PC-3 (cell line): ENCODE data around the gene MAD1L1. TPM values are rescaled to one million over a fixed set of nuclear protein-coding genes. Genes with fewer than 3 reads are reported as not detected.

Experiments
- ATAC-seq: fragments of 200-7000 bp; cut with Tn5 transposase; 2 replicates; pipeline ENCODE4 v1.9.1; 2020; ENCODE audit warnings: mild to moderate bottlenecking, moderate library complexity
- BruUV-seq: library from RNA; stranded (reverse); fragments of 400-500 nt; replicated peaks from 2 replicates; lab custom pipeline; 2021; lab: Mats Ljungman, UMichigan
- CTCF ChIA-PET: fragments of 300-600 bp; sonication (Branson Sonifier 250); formaldehyde crosslinking; loops from one replicate; lab custom pipeline; 2022; ENCODE audit warnings: antibody characterized with exemption; lab: Charles Lee
- POLR2A ChIA-PET: fragments of 300-600 bp; sonication (Branson Sonifier 250); formaldehyde crosslinking; loops from one replicate; lab custom pipeline; 2022; ENCODE audit warnings: antibody characterized with exemption; ENCODE audit not compliant: unreplicated experiment; lab: Charles Lee
- DNase-seq: peaks from one replicate; pipeline ENCODE4 v3.0.0-alpha.2; 2015
- H2AFZ ChIP-seq: fragments of 300-600 bp; sonication (generic); 2 replicates; pipeline ENCODE4 v1.6.0; 2016; ENCODE audit warnings: antibody characterized with exemption, low read length
- H3F3A ChIP-seq: fragments of 300-600 bp; sonication (generic); one replicate; pipeline ENCODE4 v1.6.0; 2017; ENCODE audit warnings: antibody characterized with exemption, low read length, control low read depth, mild to moderate bottlenecking; ENCODE audit not compliant: unreplicated experiment
- H3K27ac ChIP-seq: fragments of 300-600 bp; sonication (generic); 2 replicates; pipeline ENCODE4 v1.5.1; 2016; ENCODE audit warnings: mild to moderate bottlenecking, low read length
- H3K27me3 ChIP-seq: fragments of 300-600 bp; sonication (generic); 2 replicates; pipeline ENCODE4 v1.6.1; 2016; ENCODE audit warnings: low read length, mixed read lengths
- H3K36me3 ChIP-seq: fragments of 300-600 bp; sonication (generic); 2 replicates; pipeline ENCODE4 v1.6.1; 2016; ENCODE audit warnings: low read depth, mixed run types, low read length, mixed read lengths
- H3K4me1 ChIP-seq: fragments of 300-600 bp; sonication (generic); 2 replicates; pipeline ENCODE4 v1.5.1; 2016; ENCODE audit warnings: low read length; ENCODE audit not compliant: insufficient read depth
- H3K4me2 ChIP-seq: fragments of 300-600 bp; sonication (generic); 2 replicates; pipeline ENCODE4 v1.6.0; 2016; ENCODE audit warnings: low read length
- H3K4me3 ChIP-seq: fragments of 300-600 bp; sonication (generic); 2 replicates; pipeline ENCODE4 v1.5.1; 2016; ENCODE audit warnings: mild to moderate bottlenecking, low read length, mixed read lengths
- H3K79me2 ChIP-seq: fragments of 300-600 bp; sonication (generic); 2 replicates; pipeline ENCODE4 v1.6.1; 2017; ENCODE audit warnings: low read length, mixed read lengths
- H3K9ac ChIP-seq: fragments of 300-600 bp; sonication (generic); 2 replicates; pipeline ENCODE4 v1.6.0; 2016; ENCODE audit warnings: mild to moderate bottlenecking, low read length
- H3K9me2 ChIP-seq: fragments of 300-600 bp; sonication (generic); replicated peaks from 2 replicates; pipeline ENCODE4 v1.6.1; 2016; ENCODE audit warnings: mixed run types, low read length, mixed read lengths
- H3K9me3 ChIP-seq: fragments of 300-600 bp; sonication (generic); 2 replicates; pipeline ENCODE4 v1.6.1; 2016; ENCODE audit warnings: low read length, mixed read lengths
- H4K20me1 ChIP-seq: fragments of 300-600 bp; sonication (generic); 2 replicates; pipeline ENCODE4 v1.6.1; 2016; ENCODE audit warnings: low read length, mixed read lengths
- CTCF ChIP-seq: fragments of 300-600 bp; sonication (generic); conservative IDR thresholded peaks from 2 replicates; pipeline ENCODE4 v1.5.1; 2017; ENCODE audit warnings: antibody characterized with exemption, low read depth, mild to moderate bottlenecking, low read length
- EZH2 ChIP-seq: fragments of 300-600 bp; sonication (generic); IDR thresholded peaks from one replicate; pipeline ENCODE4 v1.6.1; 2017; ENCODE audit warnings: antibody characterized with exemption, mild to moderate bottlenecking, low read length; ENCODE audit not compliant: unreplicated experiment
- EZH2phosphoT487 ChIP-seq: fragments of 300-600 bp; sonication (generic); IDR thresholded peaks from 2 replicates; pipeline ENCODE4 v1.6.1; 2018; ENCODE audit warnings: mild to moderate bottlenecking, antibody characterized with exemption, low read length, borderline replicate concordance
- intact Hi-C: fragments of 100-400 bp; cut with micrococcal nuclease; formaldehyde crosslinking; loops from 2 replicates; pipeline ENCODE4 v1.9.0; 2023
- total RNA-seq: library from RNA; depleted of rRNA; stranded (reverse); fragments of >200 nt; gene quantifications from 2 replicates; pipeline ENCODE4 v1.2.3, GENCODE V29; 2014

The MAD1L1 gene
- total RNA-seq, 1 experiment from 2014 or later: 88.4 TPM

GRCh38 chr7:1940863-1941262 lies 291.9 kb downstream of the MAD1L1 start:
- Histone ChIP-seq H3K4me2 (no peak overlapping the region), H2AFZ (no peak overlapping the region), H3F3A (no peaks in the 10 kb centered on the region), H3K9ac (no peak overlapping the region), H3K36me3 (no peaks in the 10 kb centered on the region), H3K4me3 (no peak overlapping the region), H3K4me1 (no peaks in the 10 kb centered on the region), H3K27me3 (no peaks in the 10 kb centered on the region), H3K9me2 (no peaks in the 10 kb centered on the region), H3K79me2 (no peaks in the 10 kb centered on the region), H4K20me1 (no peaks in the 10 kb centered on the region), H3K27ac (no peak overlapping the region), H3K9me3 (no peaks in the 10 kb centered on the region)
- intact Hi-C loops: no loop called here
- DNase-seq (no peak), ATAC-seq (no peak)
- no TSS peak for BruUV-seq
- ChIA-PET POLR2A (no interaction called here), CTCF (no interaction called here)
- TF ChIP-seq EZH2 (no peak), CTCF (no peak), EZH2phosphoT487 (no peak)

GRCh38 chr7:1940402-1940786 lies 292.4 kb downstream of the MAD1L1 start:
- TF ChIP-seq EZH2 (no peak), CTCF (no peak), EZH2phosphoT487 (no peak)
- Histone ChIP-seq H3K27me3 (no peaks in the 10 kb centered on the region), H3K27ac (no peak overlapping the region), H3K9ac (no peak overlapping the region), H3F3A (no peaks in the 10 kb centered on the region), H3K9me3 (no peaks in the 10 kb centered on the region), H3K9me2 (no peaks in the 10 kb centered on the region), H3K79me2 (no peaks in the 10 kb centered on the region), H3K36me3 (no peaks in the 10 kb centered on the region), H3K4me3 (no peak overlapping the region), H3K4me2 (no peak overlapping the region), H4K20me1 (no peaks in the 10 kb centered on the region), H2AFZ (no peak overlapping the region), H3K4me1 (no peaks in the 10 kb centered on the region)
- no peak; the same call in 1 of the 2 replicates for ATAC-seq
- POLR2A ChIA-PET: no interaction called here
- BruUV-seq: no TSS peak
- intact Hi-C loops: no loop called here
- DNase-seq: no peak
- CTCF ChIA-PET: no interaction called here

GRCh38 chr7:1939434-1940401 lies 293.0 kb downstream of the MAD1L1 start:
- Histone ChIP-seq H3K9ac (no peak overlapping the region), H3K9me2 (no peaks in the 10 kb centered on the region), H3K4me2 (no peak overlapping the region), H3K4me1 (no peaks in the 10 kb centered on the region), H4K20me1 (no peaks in the 10 kb centered on the region), H3K27ac (no peak overlapping the region), H3F3A (no peaks in the 10 kb centered on the region), H3K27me3 (no peaks in the 10 kb centered on the region), H3K9me3 (no peaks in the 10 kb centered on the region), H3K79me2 (no peaks in the 10 kb centered on the region), H2AFZ (no peak overlapping the region), H3K4me3 (no peak overlapping the region), H3K36me3 (no peaks in the 10 kb centered on the region)
- ChIA-PET POLR2A (no interaction called here), CTCF (no interaction called here)
- TF ChIP-seq EZH2 (no peak), EZH2phosphoT487 (no peak), CTCF (no peak)
- intact Hi-C loops: no loop called here
- no peak for ATAC-seq
- BruUV-seq: no TSS peak
- DNase-seq: no peak
